ENCODE results near the gene CHI3L1.

Gene CHI3L1

DNA sequence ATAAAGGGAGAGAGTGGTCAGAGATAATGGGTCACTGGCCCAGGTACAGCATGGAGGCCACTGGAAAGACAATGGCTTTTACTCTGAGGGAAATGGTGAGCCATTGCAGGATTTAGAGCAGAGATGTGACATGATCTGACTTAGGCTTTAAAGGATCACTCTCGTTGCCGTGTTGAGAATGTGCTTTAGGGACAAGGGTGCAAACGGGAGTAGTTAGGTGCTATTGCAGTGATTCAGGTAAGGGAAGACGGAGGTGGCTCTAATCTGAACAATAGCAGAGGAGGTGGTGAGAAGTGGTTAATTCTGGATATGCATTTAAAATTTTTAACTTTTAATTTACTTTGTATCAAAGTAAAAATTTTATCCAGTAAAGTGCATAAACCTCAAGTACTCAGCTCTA lies 49.2 kb downstream of the CHI3L1 start:
- DNase-seq (ENCODE audit: extremely low read depth in 1 of 2, low read depth in 1 of 2) = no peak

DNA sequence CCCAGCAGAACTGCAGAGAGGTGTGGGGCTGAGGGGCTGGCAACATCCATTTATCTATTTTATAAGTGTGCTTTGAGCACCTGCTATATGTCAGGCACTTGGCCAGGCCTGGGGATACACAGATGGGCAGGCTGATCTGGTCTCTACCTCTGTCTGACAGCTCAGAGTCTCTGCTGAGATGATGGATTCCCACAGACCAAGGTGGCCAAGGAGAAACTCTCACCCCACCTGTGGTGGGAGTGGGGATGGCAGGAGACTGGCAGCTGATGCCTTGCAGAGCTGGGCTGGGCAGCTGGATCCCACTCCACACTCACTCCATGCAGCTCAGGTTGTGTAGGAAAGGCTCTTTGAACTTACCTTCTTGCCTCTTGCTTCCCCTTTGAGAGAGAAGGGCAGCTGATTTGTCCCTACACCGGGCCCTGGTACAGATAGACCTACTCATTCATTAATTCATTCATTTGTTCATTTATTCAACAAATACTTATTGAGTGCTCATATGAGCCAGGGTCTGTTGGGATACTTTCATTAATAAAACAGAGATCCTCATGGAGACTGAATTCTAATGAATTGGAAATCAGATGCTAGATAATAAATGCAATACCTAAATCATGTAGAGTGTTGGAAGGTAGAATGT lies 50.0 kb downstream of the CHI3L1 start:
- no peak for DNase-seq (ENCODE audit: extremely low read depth in 1 of 2, low read depth in 1 of 2)

DNA sequence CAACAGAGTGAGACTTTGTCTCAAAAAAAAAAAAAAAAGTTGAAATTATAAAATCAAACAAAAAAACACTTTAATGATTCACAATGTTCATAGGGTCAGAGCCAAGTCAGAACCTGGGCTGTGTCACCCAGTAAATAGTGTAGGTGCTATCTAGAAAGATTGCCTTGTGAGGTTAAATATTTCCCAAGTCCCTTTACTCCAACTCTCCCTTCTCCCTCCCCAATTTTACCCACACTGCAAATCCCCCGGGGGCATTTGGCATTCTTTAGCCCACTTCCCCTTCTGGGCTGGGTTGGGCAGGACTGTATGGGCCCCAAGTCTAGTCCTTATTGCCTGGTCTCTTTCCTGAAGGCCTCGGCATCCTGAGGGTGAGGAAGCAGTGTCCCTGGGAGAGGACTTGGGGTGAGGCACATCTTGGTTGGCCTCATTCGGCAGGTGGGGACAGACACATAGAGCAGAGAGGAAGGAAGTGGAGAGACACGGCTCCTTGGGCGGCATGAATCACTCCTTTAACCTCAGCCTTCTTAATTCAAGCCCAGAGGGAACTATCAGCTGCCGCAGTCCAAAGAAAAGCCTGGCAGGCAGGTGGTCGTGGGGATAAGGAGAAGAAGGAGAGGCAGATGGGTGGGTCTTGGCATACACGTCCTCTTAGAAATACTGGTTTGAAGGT lies 50.7 kb downstream of the CHI3L1 start:
- no peak for DNase-seq (ENCODE audit: extremely low read depth in 1 of 2, low read depth in 1 of 2)

DNA sequence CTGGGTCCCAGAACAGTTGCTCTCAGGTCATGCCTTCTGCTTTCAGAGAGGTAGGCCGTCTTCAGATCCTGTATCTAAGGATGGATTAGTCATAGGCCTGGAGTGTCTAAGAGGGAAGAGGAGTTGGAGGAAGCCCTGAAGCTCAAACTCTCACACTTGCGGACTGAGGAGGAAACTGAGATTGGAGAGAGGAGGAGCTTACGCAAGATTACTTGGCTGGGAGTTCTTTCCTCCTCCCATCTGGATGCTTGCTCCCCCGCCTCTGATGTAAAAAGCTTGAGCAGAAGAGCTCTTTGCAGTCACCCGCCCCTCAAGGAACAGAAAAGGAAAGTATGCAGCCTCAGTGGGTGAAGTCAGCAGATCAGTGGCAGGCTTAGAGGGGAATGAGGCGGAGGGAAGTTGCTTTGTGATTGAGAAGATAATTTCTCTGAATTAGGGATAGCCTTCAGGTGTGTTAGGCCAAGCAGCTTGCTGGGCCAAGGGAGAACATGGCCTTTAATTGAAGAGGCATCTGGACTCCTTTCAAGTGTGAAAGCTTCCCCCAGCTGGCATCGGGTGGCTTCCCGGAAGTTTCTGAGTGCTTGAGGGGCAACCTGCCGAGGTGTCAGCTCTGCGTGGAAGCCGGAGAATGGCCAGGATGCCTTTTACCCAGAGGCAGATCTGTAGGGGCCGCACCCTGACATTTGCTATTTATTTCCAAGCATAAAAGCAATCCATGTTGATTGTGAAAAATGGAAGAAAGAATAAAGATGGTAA lies 52.4 kb downstream of the CHI3L1 start:
- no peak for DNase-seq (ENCODE audit: extremely low read depth in 1 of 2, low read depth in 1 of 2)

DNA sequence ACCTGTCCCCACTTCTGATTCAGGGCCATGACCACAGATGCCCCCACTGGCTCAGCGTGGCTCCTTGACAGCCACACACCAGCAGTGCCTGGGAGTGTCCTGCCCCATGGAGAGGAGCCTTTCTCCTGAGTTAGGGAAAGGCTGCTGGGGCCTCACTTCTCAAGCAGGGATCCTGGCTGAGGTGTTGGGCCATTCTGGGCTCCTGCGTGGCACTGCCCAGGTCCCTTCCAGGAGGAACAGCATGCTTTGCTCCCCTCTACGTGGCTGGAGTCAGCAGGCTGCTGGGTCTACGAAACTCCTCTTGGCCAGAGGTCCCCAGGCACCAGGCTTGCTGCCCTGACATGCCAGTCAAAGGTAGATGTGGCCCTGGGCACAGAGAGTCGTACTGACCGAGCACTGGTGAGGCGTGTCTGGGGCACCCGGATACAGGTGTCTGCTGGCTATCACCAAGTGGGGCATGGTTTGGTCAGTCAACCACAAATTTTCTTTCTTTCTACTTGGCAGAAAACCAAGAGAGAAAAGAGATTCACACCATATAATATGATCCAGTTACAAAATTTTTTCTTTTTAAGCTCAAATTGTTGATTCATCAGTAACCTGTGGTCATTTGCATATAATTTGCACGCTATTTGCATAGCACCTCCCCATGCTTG lies 54.8 kb downstream of the CHI3L1 start:
- no peak for DNase-seq (ENCODE audit: extremely low read depth in 1 of 2, low read depth in 1 of 2)

DNA sequence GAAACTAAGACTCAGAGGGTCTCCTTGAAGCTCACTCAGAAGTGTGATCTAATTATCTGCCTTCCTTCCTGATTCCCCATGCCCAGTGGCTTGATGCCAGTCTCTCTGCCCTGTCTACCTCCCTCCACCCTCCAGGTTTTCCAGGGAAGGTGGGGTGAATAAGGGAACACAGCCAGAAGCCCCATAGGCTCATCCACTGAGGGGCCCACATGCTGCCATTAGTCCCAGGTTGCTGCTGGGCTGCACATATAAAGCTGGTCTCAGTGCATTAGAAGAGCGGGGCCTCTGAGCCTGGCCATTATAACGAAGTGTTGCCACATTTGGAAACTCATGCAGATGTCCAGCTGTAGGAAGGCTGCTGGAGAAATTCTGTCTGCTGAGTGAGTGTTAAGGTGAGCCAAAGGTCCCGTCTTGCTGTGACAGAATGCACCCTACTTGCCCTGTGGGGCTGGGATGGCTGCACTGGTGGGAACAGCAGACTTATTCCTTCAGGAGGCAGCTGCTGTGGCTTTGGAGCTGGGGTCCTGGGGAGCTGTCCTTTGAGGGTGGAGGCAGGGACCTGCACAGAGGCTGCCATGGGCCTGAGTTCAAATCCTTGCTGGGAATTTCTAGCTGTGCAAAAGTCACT lies 56.0 kb downstream of the CHI3L1 start:
- no peak for DNase-seq (ENCODE audit: extremely low read depth in 1 of 2, low read depth in 1 of 2)

DNA sequence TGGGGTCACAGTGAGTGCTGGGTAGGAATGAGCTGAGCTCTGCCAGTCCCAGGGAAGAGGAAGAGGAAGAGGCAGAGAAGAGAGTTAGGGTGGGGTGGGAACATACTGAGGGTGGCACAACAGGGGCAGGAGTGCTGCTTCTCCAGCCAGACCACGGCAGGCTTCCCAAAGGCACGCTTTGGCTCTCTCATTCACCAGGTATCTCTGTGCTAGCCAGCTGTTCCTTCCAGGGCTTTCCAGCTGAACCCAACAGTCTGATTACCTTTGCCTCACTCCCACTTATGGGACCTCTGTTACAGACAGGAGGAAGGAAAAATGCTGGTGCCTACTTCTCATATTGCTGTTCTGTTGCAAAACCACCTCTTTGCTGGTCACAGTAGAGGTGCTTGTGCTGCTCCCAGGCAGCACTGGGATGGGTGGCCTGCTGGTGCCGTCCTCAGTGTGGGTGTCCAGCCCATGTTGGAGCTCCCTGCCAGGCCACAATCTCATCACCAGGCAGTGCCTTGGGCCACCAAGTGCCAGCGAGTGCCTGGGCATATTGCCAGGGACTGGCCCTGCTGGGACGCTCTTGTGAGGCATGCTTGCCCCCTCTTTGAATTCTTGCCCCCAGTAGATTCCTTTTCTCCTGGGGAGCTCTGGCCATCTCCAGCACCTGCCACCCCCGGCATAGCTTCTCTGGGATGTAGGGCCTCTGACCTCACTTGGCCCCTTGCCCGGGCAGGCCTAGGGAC lies 56.8 kb downstream of the CHI3L1 start:
- no peak for DNase-seq (ENCODE audit: extremely low read depth in 1 of 2, low read depth in 1 of 2)
